C4-2B (cell line): ENCODE results near the gene NALF2.

Experiments
- ZFX ChIP-seq: fragments of 450-650 bp; IDR thresholded peaks from 2 replicates; pipeline ENCODE4 v1.6.1; 2017
- TF ChIP-seq, protein P1 (sequence below): fragments of 450-650 bp; conservative IDR thresholded peaks from 2 replicates; pipeline ENCODE4 v1.5.1; 2017; ENCODE audit warnings: mild to moderate bottlenecking

DNA sequence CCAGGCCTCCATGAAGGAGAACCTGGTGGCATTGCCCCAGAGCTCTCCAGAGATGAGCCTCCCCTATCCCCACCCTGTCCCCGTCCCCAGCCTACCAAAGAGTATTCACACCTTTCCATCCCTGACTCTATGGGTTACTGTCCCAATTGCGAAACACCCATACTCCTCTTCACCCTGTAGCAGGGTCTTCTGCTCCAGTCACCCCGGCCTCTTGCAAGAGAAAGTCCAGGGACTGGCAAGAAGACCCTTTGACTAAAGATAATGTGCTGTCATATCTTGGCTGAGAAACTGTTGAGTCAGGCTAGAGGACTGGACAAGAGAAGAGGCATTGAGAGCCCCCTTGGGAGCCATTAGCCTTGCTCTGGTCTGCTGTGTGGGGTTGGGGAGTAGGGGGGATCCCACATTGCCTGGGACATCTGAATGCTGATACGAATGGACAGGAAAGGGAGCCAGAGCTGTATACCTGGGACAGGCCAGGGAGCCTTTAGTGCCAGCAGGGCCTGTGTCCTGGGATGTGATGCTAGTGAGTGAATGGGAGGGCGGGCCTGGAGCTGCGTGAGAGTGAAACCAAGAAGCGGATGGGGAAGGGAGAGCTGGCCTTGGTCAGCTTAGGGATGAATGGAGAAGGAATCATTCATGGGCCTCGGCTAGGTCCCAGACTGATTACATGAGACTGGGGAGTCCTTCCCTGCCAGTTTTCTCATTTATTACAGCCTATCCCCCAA, 27.1 kb downstream of the NALF2 start:
- TF ChIP-seq, protein P1, sequence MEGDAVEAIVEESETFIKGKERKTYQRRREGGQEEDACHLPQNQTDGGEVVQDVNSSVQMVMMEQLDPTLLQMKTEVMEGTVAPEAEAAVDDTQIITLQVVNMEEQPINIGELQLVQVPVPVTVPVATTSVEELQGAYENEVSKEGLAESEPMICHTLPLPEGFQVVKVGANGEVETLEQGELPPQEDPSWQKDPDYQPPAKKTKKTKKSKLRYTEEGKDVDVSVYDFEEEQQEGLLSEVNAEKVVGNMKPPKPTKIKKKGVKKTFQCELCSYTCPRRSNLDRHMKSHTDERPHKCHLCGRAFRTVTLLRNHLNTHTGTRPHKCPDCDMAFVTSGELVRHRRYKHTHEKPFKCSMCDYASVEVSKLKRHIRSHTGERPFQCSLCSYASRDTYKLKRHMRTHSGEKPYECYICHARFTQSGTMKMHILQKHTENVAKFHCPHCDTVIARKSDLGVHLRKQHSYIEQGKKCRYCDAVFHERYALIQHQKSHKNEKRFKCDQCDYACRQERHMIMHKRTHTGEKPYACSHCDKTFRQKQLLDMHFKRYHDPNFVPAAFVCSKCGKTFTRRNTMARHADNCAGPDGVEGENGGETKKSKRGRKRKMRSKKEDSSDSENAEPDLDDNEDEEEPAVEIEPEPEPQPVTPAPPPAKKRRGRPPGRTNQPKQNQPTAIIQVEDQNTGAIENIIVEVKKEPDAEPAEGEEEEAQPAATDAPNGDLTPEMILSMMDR, result no peak
- TF ChIP-seq ZFX, result no peak
